Measurements from ENCODE around the gene CABS1. TPM values are rescaled to one million over a fixed set of nuclear protein-coding genes. Genes with fewer than 3 reads are reported as not detected.

CABS1 gene
- total RNA-seq (not detected), polyA plus RNA-seq (ENCODE audit: insufficient read length in 2 of 2) (under 1 TPM in 1 of 2 donors, not detected in 1; 0.11 TPM)
- long read RNA-seq, donor 1: 0 reads
- long read RNA-seq, donor 2: 0 reads
- long read RNA-seq, donor 3: 0 reads
- long read RNA-seq, donor 4: 0 reads

- no peaks in the 10 kb centered on the region for H3K9me3 ChIP-seq (ENCODE audit: control insufficient read depth, insufficient read depth, low read length)
- H3K27ac ChIP-seq (ENCODE audit: low read depth, low read length): no peak within 1 kb of the TSS
- DNase-seq (ENCODE audit: low read depth in 4 of 6, low spot score in 6 of 6): no peak
- H3K27me3 ChIP-seq (ENCODE audit: control insufficient read depth, insufficient read depth, low read length): no peaks in the 10 kb centered on the region
- 100% methylated on average over 1 of the region's 3 CpGs for WGBS (ENCODE audit: insufficient coverage)
- H3K4me1 ChIP-seq (ENCODE audit: control insufficient read depth, insufficient read depth, low read length): no peaks in the 10 kb centered on the region
- H3K4me3 ChIP-seq (ENCODE audit: low read depth, low read length): no peak within 1 kb of the TSS
- no peaks in the 10 kb centered on the region for H3K36me3 ChIP-seq (ENCODE audit: control insufficient read depth, insufficient read depth, low read length)
Observed at GRCh38 chr4:70334681-70335080, at the start of gene CABS1. TSS of gene CABS1 (plus strand) at chr4:70334981. CDS start at chr4:70335040, 59 bp downstream.

- no peak for DNase-seq (ENCODE audit: low read depth in 4 of 6, low spot score in 6 of 6)
- no peaks in the 10 kb centered on the region for H3K36me3 ChIP-seq (ENCODE audit: control insufficient read depth, insufficient read depth, low read length)
- no CpG with 5 or more reads among the region's 1 CpG for WGBS (ENCODE audit: insufficient coverage)
- no peaks in the 10 kb centered on the region for H3K4me1 ChIP-seq (ENCODE audit: control insufficient read depth, insufficient read depth, low read length)
- H3K27me3 ChIP-seq (ENCODE audit: control insufficient read depth, insufficient read depth, low read length): no peaks in the 10 kb centered on the region
- no peaks in the 10 kb centered on the region for H3K9me3 ChIP-seq (ENCODE audit: control insufficient read depth, insufficient read depth, low read length)
- H3K27ac ChIP-seq (ENCODE audit: low read depth, low read length): no peak overlapping the region
- H3K4me3 ChIP-seq (ENCODE audit: low read depth, low read length): no peak overlapping the region
Observed at GRCh38 chr4:70288651-70289050, 46.1 kb upstream of the CABS1 start.

GRCh38 chr4:70291341-70291740, 43.4 kb upstream of the CABS1 start:
- no peak overlapping the region for H3K4me3 ChIP-seq (ENCODE audit: low read depth, low read length)
- H3K27me3 ChIP-seq (ENCODE audit: control insufficient read depth, insufficient read depth, low read length): no peaks in the 10 kb centered on the region
- H3K9me3 ChIP-seq (ENCODE audit: control insufficient read depth, insufficient read depth, low read length): no peaks in the 10 kb centered on the region
- no peak for DNase-seq (ENCODE audit: low read depth in 4 of 6, low spot score in 6 of 6)
- H3K36me3 ChIP-seq (ENCODE audit: control insufficient read depth, insufficient read depth, low read length): no peaks in the 10 kb centered on the region
- peaks cover 3% of the 10 kb centered on the region for H3K4me1 ChIP-seq (ENCODE audit: control insufficient read depth, insufficient read depth, low read length)
- H3K27ac ChIP-seq (ENCODE audit: low read depth, low read length): no peak overlapping the region
- WGBS (ENCODE audit: insufficient coverage): no CpG with 5 or more reads among the region's 2 CpGs

GRCh38 chr4:70297576-70297975, 37.2 kb upstream of the CABS1 start:
- Histone ChIP-seq H3K27ac (ENCODE audit: low read depth, low read length) (no peak overlapping the region), H3K4me3 (ENCODE audit: low read depth, low read length) (no peak overlapping the region), H3K4me1 (ENCODE audit: control insufficient read depth, insufficient read depth, low read length) (peaks cover 3% of the 10 kb centered on the region), H3K36me3 (ENCODE audit: control insufficient read depth, insufficient read depth, low read length) (no peaks in the 10 kb centered on the region), H3K9me3 (ENCODE audit: control insufficient read depth, insufficient read depth, low read length) (no peaks in the 10 kb centered on the region), H3K27me3 (ENCODE audit: control insufficient read depth, insufficient read depth, low read length) (no peaks in the 10 kb centered on the region)
- peak in 1 of 6 donors; percentile 39 for DNase-seq (ENCODE audit: low read depth in 4 of 6, low spot score in 6 of 6)

- Histone ChIP-seq H3K9me3 (ENCODE audit: control insufficient read depth, insufficient read depth, low read length) (no peaks in the 10 kb centered on the region), H3K4me1 (ENCODE audit: control insufficient read depth, insufficient read depth, low read length) (peaks cover 3% of the 10 kb centered on the region), H3K27me3 (ENCODE audit: control insufficient read depth, insufficient read depth, low read length) (no peaks in the 10 kb centered on the region), H3K36me3 (ENCODE audit: control insufficient read depth, insufficient read depth, low read length) (no peaks in the 10 kb centered on the region), H3K4me3 (ENCODE audit: low read depth, low read length) (no peak overlapping the region), H3K27ac (ENCODE audit: low read depth, low read length) (no peak overlapping the region)
- 25% methylated on average over 1 of the region's 1 CpG for WGBS (ENCODE audit: insufficient coverage)
- DNase-seq (ENCODE audit: low read depth in 4 of 6, low spot score in 6 of 6): peak in 4 of 6 donors; percentile 8 to 72 (median 12)
Observed at GRCh38 chr4:70298051-70298450, 36.7 kb upstream of the CABS1 start.

- no peak for DNase-seq (ENCODE audit: low read depth in 4 of 6, low spot score in 6 of 6)
- Histone ChIP-seq H3K4me3 (ENCODE audit: low read depth, low read length) (no peak overlapping the region), H3K27ac (ENCODE audit: low read depth, low read length) (no peak overlapping the region), H3K36me3 (ENCODE audit: control insufficient read depth, insufficient read depth, low read length) (no peaks in the 10 kb centered on the region), H3K9me3 (ENCODE audit: control insufficient read depth, insufficient read depth, low read length) (no peaks in the 10 kb centered on the region), H3K27me3 (ENCODE audit: control insufficient read depth, insufficient read depth, low read length) (no peaks in the 10 kb centered on the region), H3K4me1 (ENCODE audit: control insufficient read depth, insufficient read depth, low read length) (peaks cover 3% of the 10 kb centered on the region)
- WGBS (ENCODE audit: insufficient coverage): 89% methylated on average over 2 of the region's 2 CpGs
Observed at GRCh38 chr4:70299643-70300042, 35.1 kb upstream of the CABS1 start.

- H3K27me3 ChIP-seq (ENCODE audit: control insufficient read depth, insufficient read depth, low read length): no peaks in the 10 kb centered on the region
- 85% methylated on average over 4 of the region's 4 CpGs for WGBS (ENCODE audit: insufficient coverage)
- DNase-seq (ENCODE audit: low read depth in 4 of 6, low spot score in 6 of 6): no peak
Observed at GRCh38 chr4:70300215-70300614, 34.6 kb upstream of the CABS1 start.

GRCh38 chr4:70303090-70303489, 31.7 kb upstream of the CABS1 start:
- Histone ChIP-seq H3K27me3 (ENCODE audit: control insufficient read depth, insufficient read depth, low read length) (no peaks in the 10 kb centered on the region), H3K27ac (ENCODE audit: low read depth, low read length) (no peak overlapping the region), H3K36me3 (ENCODE audit: control insufficient read depth, insufficient read depth, low read length) (no peaks in the 10 kb centered on the region), H3K4me3 (ENCODE audit: low read depth, low read length) (no peak overlapping the region), H3K4me1 (ENCODE audit: control insufficient read depth, insufficient read depth, low read length) (no peaks in the 10 kb centered on the region), H3K9me3 (ENCODE audit: control insufficient read depth, insufficient read depth, low read length) (no peaks in the 10 kb centered on the region)
- no CpG with 5 or more reads among the region's 1 CpG for WGBS (ENCODE audit: insufficient coverage)
- DNase-seq (ENCODE audit: low read depth in 4 of 6, low spot score in 6 of 6): no peak

More at GRCh38 chr4:70300215-70300614, 34.6 kb upstream of the CABS1 start:
- no peaks in the 10 kb centered on the region for H3K36me3 ChIP-seq (ENCODE audit: control insufficient read depth, insufficient read depth, low read length)
- peaks cover 3% of the 10 kb centered on the region for H3K4me1 ChIP-seq (ENCODE audit: control insufficient read depth, insufficient read depth, low read length)
- H3K4me3 ChIP-seq (ENCODE audit: low read depth, low read length): no peak overlapping the region
- no peaks in the 10 kb centered on the region for H3K9me3 ChIP-seq (ENCODE audit: control insufficient read depth, insufficient read depth, low read length)
- no peak overlapping the region for H3K27ac ChIP-seq (ENCODE audit: low read depth, low read length)

- no peak overlapping the region for H3K4me3 ChIP-seq (ENCODE audit: low read depth, low read length)
- no peaks in the 10 kb centered on the region for H3K36me3 ChIP-seq (ENCODE audit: control insufficient read depth, insufficient read depth, low read length)
- WGBS (ENCODE audit: insufficient coverage): 55% methylated on average over 3 of the region's 4 CpGs
- H3K4me1 ChIP-seq (ENCODE audit: control insufficient read depth, insufficient read depth, low read length): no peaks in the 10 kb centered on the region
- H3K27me3 ChIP-seq (ENCODE audit: control insufficient read depth, insufficient read depth, low read length): no peaks in the 10 kb centered on the region
- H3K9me3 ChIP-seq (ENCODE audit: control insufficient read depth, insufficient read depth, low read length): no peaks in the 10 kb centered on the region
- DNase-seq (ENCODE audit: low read depth in 4 of 6, low spot score in 6 of 6): no peak
- no peak overlapping the region for H3K27ac ChIP-seq (ENCODE audit: low read depth, low read length)
Observed at GRCh38 chr4:70305601-70306000, 29.2 kb upstream of the CABS1 start.

- Histone ChIP-seq H3K27ac (ENCODE audit: low read depth, low read length) (no peak overlapping the region), H3K27me3 (ENCODE audit: control insufficient read depth, insufficient read depth, low read length) (no peaks in the 10 kb centered on the region), H3K9me3 (ENCODE audit: control insufficient read depth, insufficient read depth, low read length) (no peaks in the 10 kb centered on the region), H3K4me1 (ENCODE audit: control insufficient read depth, insufficient read depth, low read length) (no peaks in the 10 kb centered on the region), H3K36me3 (ENCODE audit: control insufficient read depth, insufficient read depth, low read length) (no peaks in the 10 kb centered on the region), H3K4me3 (ENCODE audit: low read depth, low read length) (no peak overlapping the region)
- no CpG with 5 or more reads among the region's 2 CpGs for WGBS (ENCODE audit: insufficient coverage)
- peak in 1 of 6 donors; percentile 27 for DNase-seq (ENCODE audit: low read depth in 4 of 6, low spot score in 6 of 6)
Observed at GRCh38 chr4:70306076-70306475, 28.7 kb upstream of the CABS1 start.
